ENCODE data around the gene SLU7.

DNA sequence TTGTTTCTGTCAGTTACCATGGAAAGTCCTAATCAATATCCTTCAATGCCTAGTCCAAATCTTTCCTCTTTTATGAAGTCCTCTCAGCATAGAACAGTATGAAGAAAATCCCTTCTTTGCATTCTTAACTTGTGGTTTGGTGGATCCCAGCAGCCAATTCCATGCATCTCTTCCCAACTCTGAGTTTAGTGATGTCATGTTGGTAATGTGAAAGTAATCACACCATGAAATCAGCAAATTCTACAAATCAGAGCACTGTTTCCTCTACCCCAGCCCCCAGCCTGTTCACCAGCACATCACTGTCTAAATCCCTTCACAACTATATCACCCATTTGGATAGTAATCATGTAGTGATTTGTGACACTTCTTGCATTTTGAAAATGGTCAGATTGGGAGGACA lies 43.7 kb downstream of the SLU7 start:
- TF ChIP-seq SUZ12 (IDR thresholded peaks at IDR 0.05; ENCODE audit: extremely low read depth, insufficient read depth, insufficient read length) = no peak
- no peak for TF ChIP-seq ZNF274 (IDR thresholded peaks at IDR 0.05; ENCODE audit: low read depth, low read length)
- no peak for TF ChIP-seq YY1 (IDR thresholded peaks at IDR 0.05; ENCODE audit: insufficient read depth, insufficient read length)

Measured in NT2/D1 (cell line).